ENCODE measurements around the gene FGFBP2.

The FGFBP2 gene

DNA sequence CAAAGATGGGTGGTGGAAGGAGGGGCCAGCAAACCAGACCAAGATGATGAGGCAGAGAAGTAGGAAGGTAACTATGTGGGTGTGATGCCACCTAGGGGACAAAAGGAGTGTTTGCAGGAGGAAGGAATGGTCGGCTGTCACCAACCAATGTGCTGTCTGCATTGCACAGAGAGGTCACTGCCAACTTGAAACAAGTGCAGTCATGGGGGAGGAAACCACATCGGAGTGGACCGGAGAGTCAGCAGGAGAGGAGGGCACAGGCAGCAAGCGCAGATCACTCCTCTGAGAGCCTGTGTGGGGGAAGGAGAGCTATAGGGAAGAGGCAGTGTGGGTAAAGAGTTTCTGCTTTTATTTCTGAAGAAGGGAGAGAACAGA lies 38.5 kb upstream of the FGFBP2 start:
- Histone ChIP-seq H3K36me3 (ENCODE audit: control insufficient read depth in 2 of 2, insufficient read depth in 1 of 2, low read length in 2 of 2) (no peaks in the 10 kb centered on the region), H3K9me3 (ENCODE audit: control insufficient read depth, insufficient read depth, low read depth, low read length) (no peaks in the 10 kb centered on the region), H3K27ac (ENCODE audit: extremely low read depth, low read depth, low read length) (no peak overlapping the region), H3K4me3 (ENCODE audit: low read depth, low read length) (no peak overlapping the region), H3K4me1 (ENCODE audit: control insufficient read depth, insufficient read depth, low read length) (no peaks in the 10 kb centered on the region)
- peak; percentile 96 for TF ChIP-seq ZNF654 (tag by site-specific recombination; IDR thresholded peaks at IDR 0.05; ENCODE audit: low read depth)
- no peak for TF ChIP-seq ZNF214 (tag by site-specific recombination; IDR thresholded peaks at IDR 0.05; ENCODE audit: borderline replicate concordance)
- TF ChIP-seq, protein P1, sequence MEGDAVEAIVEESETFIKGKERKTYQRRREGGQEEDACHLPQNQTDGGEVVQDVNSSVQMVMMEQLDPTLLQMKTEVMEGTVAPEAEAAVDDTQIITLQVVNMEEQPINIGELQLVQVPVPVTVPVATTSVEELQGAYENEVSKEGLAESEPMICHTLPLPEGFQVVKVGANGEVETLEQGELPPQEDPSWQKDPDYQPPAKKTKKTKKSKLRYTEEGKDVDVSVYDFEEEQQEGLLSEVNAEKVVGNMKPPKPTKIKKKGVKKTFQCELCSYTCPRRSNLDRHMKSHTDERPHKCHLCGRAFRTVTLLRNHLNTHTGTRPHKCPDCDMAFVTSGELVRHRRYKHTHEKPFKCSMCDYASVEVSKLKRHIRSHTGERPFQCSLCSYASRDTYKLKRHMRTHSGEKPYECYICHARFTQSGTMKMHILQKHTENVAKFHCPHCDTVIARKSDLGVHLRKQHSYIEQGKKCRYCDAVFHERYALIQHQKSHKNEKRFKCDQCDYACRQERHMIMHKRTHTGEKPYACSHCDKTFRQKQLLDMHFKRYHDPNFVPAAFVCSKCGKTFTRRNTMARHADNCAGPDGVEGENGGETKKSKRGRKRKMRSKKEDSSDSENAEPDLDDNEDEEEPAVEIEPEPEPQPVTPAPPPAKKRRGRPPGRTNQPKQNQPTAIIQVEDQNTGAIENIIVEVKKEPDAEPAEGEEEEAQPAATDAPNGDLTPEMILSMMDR (tag by site-specific recombination; IDR thresholded peaks at IDR 0.05): peak; percentile 83
- no peak for TF ChIP-seq ZNF777 (tag by site-specific recombination; IDR thresholded peaks at IDR 0.05; ENCODE audit: borderline replicate concordance)
- TF ChIP-seq, protein P2, sequence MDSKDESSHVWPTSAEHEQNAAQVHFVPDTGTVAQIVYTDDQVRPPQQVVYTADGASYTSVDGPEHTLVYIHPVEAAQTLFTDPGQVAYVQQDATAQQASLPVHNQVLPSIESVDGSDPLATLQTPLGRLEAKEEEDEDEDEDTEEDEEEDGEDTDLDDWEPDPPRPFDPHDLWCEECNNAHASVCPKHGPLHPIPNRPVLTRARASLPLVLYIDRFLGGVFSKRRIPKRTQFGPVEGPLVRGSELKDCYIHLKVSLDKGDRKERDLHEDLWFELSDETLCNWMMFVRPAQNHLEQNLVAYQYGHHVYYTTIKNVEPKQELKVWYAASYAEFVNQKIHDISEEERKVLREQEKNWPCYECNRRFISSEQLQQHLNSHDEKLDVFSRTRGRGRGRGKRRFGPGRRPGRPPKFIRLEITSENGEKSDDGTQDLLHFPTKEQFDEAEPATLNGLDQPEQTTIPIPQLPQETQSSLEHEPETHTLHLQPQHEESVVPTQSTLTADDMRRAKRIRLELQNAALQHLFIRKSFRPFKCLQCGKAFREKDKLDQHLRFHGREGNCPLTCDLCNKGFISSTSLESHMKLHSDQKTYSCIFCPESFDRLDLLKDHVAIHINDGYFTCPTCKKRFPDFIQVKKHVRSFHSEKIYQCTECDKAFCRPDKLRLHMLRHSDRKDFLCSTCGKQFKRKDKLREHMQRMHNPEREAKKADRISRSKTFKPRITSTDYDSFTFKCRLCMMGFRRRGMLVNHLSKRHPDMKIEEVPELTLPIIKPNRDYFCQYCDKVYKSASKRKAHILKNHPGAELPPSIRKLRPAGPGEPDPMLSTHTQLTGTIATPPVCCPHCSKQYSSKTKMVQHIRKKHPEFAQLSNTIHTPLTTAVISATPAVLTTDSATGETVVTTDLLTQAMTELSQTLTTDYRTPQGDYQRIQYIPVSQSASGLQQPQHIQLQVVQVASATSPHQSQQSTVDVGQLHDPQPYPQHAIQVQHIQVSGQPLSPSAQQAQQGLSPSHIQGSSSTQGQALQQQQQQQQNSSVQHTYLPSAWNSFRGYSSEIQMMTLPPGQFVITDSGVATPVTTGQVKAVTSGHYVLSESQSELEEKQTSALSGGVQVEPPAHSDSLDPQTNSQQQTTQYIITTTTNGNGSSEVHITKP (tag by site-specific recombination; IDR thresholded peaks at IDR 0.05): peak; percentile 43; the same call in 1 of the 2 replicates
- TF ChIP-seq ZFP37 (tag by site-specific recombination; IDR thresholded peaks at IDR 0.05): 0 out of 2 replicates have a peak, but pooled peaks have one; percentile 44
- TF ChIP-seq ZBTB48 (tag by site-specific recombination; IDR thresholded peaks at IDR 0.05): no peak
- no peak for TF ChIP-seq ZNF623 (tag by site-specific recombination; IDR thresholded peaks at IDR 0.05)
- peak; percentile 31; the same call in 1 of the 2 replicates for TF ChIP-seq ZBTB17 (tag by site-specific recombination; IDR thresholded peaks at IDR 0.05)
- ChIA-PET POLR2A (no interaction called here), CTCF (interaction anchor here (0.6 to 3.7 kb wide), 20 partner anchors 11 to 1882 kb away, joined by 3 to 24 read pairs (median 4); partner anchors contain the start of gene FGFBP2)

DNA sequence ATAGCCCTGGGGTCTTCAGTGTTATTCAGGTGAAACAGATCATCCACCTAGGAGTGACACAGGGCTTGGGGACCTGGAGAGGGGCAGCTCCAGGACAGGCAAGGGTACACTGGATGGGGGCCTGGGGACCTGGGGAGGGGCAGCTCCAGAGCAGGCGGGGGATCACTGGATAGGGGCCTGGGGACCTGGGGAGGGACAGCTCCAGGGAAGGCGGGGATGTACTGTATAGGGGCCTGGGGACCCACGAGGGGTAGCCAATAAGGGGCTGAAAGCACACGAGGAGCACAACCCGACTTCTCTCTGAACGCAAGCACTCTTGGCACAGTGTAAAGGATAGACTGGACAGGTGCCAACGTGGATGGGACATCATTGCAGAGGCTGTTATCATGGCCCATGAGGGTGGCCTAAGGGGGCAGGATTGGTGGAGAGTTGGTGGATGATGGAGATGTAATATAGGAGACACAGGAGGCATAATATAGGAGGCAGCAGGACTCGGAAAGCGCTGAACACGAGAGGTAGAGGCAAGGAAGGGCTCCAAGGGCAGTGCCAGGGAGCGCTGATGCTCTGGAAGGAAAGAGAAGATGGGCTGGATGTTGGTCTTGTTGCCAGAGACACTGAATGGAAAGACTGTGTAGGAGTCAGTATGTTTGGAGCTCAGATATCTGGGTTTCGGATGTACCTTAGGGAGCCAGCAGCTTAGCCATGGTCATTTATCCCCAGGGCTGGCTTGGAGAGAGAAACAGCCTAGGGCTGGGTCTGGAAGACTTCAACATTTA lies 37.9 kb upstream of the FGFBP2 start:
- Histone ChIP-seq H3K9me3 (ENCODE audit: control insufficient read depth, insufficient read depth, low read depth, low read length) (no peaks in the 10 kb centered on the region), H3K4me1 (ENCODE audit: control insufficient read depth, insufficient read depth, low read length) (no peaks in the 10 kb centered on the region), H3K27ac (ENCODE audit: extremely low read depth, low read depth, low read length) (no peak overlapping the region), H3K36me3 (ENCODE audit: control insufficient read depth in 2 of 2, insufficient read depth in 1 of 2, low read length in 2 of 2) (no peaks in the 10 kb centered on the region), H3K4me3 (ENCODE audit: low read depth, low read length) (no peak overlapping the region)
- ChIA-PET CTCF (interaction anchor here (0.7 to 3.7 kb wide), 19 partner anchors 9 to 1883 kb away, joined by 3 to 24 read pairs (median 4); partner anchors contain the start of gene FGFBP2), POLR2A (no interaction called here)
- TF ChIP-seq ZNF112 (tag by site-specific recombination; IDR thresholded peaks at IDR 0.05) (no peak), ZNF747 (tag by site-specific recombination; IDR thresholded peaks at IDR 0.05) (no peak), ZNF202 (tag by site-specific recombination; IDR thresholded peaks at IDR 0.05; ENCODE audit: borderline replicate concordance) (no peak), ZNF274 (IDR thresholded peaks at IDR 0.05; ENCODE audit: low read length) (no peak), ZNF274 (tag by site-specific recombination; IDR thresholded peaks at IDR 0.05; ENCODE audit: borderline replicate concordance) (no peak), ZNF10 (tag by site-specific recombination; IDR thresholded peaks at IDR 0.05) (no peak)
- TF ChIP-seq, protein P3, sequence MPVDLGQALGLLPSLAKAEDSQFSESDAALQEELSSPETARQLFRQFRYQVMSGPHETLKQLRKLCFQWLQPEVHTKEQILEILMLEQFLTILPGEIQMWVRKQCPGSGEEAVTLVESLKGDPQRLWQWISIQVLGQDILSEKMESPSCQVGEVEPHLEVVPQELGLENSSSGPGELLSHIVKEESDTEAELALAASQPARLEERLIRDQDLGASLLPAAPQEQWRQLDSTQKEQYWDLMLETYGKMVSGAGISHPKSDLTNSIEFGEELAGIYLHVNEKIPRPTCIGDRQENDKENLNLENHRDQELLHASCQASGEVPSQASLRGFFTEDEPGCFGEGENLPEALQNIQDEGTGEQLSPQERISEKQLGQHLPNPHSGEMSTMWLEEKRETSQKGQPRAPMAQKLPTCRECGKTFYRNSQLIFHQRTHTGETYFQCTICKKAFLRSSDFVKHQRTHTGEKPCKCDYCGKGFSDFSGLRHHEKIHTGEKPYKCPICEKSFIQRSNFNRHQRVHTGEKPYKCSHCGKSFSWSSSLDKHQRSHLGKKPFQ (tag by site-specific recombination; IDR thresholded peaks at IDR 0.05): no peak
- TF ChIP-seq, protein P4, sequence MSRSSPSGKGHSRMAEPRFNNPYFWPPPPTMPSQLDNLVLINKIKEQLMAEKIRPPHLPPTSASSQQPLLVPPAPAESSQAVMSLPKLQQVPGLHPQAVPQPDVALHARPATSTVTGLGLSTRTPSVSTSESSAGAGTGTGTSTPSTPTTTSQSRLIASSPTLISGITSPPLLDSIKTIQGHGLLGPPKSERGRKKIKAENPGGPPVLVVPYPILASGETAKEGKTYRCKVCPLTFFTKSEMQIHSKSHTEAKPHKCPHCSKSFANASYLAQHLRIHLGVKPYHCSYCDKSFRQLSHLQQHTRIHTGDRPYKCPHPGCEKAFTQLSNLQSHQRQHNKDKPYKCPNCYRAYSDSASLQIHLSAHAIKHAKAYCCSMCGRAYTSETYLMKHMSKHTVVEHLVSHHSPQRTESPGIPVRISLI (tag by site-specific recombination; IDR thresholded peaks at IDR 0.05): no peak
